Measurements from ENCODE around the gene DGKD.

GRCh38 chr2:233356546-233357308 is 2.4 kb downstream of the DGKD start:
- TF ChIP-seq GATA2 (IDR thresholded peaks at IDR 0.05; ENCODE audit: low read depth, low read length) (no peak), GATA3 (IDR thresholded peaks at IDR 0.05; ENCODE audit: low read depth, low read length) (no peak)

Data from SH-SY5Y (cell line).